OCI-LY3 (cell line): Measurements from ENCODE around the gene DOCK10.
A peak's percentile ranks its signal among the peaks of the same experiment; 100 is the strongest.

Experiments
- H2AFZ ChIP-seq: fragments of 200-600, 300-600 bp; shearing (Covaris generic); 2 replicates; pipeline ENCODE4 v1.6.0; 2014; ENCODE audit warnings: antibody characterized with exemption, low read depth, low read length
- H3K27ac ChIP-seq: fragments of 200-600, 300-600 bp; sonication (generic); 2 replicates; pipeline ENCODE4 v1.5.1; 2014; ENCODE audit warnings: mild to moderate bottlenecking, low read length, moderate library complexity, mixed read lengths
- H3K27me3 ChIP-seq: fragments of 200-600, 300-600 bp; sonication (generic); 2 replicates; pipeline ENCODE4 v1.6.1; 2014; ENCODE audit warnings: low read depth, low read length, mixed read lengths
- H3K36me3 ChIP-seq: fragments of 200-600, 300-600 bp; sonication (generic); replicated peaks from 2 replicates; pipeline ENCODE3; 2014; ENCODE audit warnings: low read depth, low read length, mixed read lengths
- H3K4me1 ChIP-seq: fragments of 300-600, 200-600 bp; sonication (generic); 2 replicates; pipeline ENCODE4 v1.6.1; 2014; ENCODE audit warnings: low read length, mixed read lengths
- H3K4me2 ChIP-seq: fragments of 200-600, 300-600 bp; sonication (generic); 2 replicates; pipeline ENCODE4 v1.6.1; 2014; ENCODE audit warnings: low read length, mixed read lengths
- H3K4me3 ChIP-seq: fragments of 300-600, 200-600 bp; sonication (generic); 2 replicates; pipeline ENCODE4 v1.5.1; 2014; ENCODE audit warnings: antibody characterized with exemption, mild to moderate bottlenecking, low read length, moderate library complexity
- H3K79me2 ChIP-seq: fragments of 300-600, 200-600 bp; shearing (Covaris generic); 2 replicates; pipeline ENCODE4 v1.6.1; 2014; ENCODE audit warnings: mild to moderate bottlenecking, low read length, mixed read lengths
- H3K9ac ChIP-seq: fragments of 300-600, 200-600 bp; shearing (Covaris generic); 2 replicates; pipeline ENCODE4 v1.6.0; 2014; ENCODE audit warnings: mild to moderate bottlenecking, low read length, moderate library complexity
- H3K9me3 ChIP-seq: fragments of 200-600, 300-600 bp; shearing (Covaris generic); 2 replicates; pipeline ENCODE4 v1.6.1; 2014; ENCODE audit warnings: low read length, mixed read lengths; ENCODE audit not compliant: insufficient read depth
- H4K20me1 ChIP-seq: fragments of 200-600, 300-600 bp; sonication (generic); 2 replicates; pipeline ENCODE4 v1.6.1; 2016; ENCODE audit warnings: low read length, mixed read lengths; ENCODE audit not compliant: insufficient read depth
- CTCF ChIP-seq: fragments of 200-600, 300-600 bp; sonication (generic); IDR thresholded peaks from 2 replicates; pipeline ENCODE4 v1.5.1; 2014; ENCODE audit warnings: antibody characterized with exemption, low read length, low read depth
- EZH2phosphoT487 ChIP-seq: fragments of 200-600 bp; shearing (Covaris generic); IDR thresholded peaks from 2 replicates; pipeline ENCODE4 v1.6.1; 2018; ENCODE audit warnings: antibody characterized with exemption, mixed run types, low read depth

The DOCK10 gene

GRCh38 chr2:225038231-225038523, 4.1 kb downstream of the DOCK10 start:
- H3K36me3 ChIP-seq: peaks cover 51% of the 10 kb centered on the region
- H3K27me3 ChIP-seq: peaks cover 3% of the 10 kb centered on the region
- peak overlapping the region; percentile 96 for H3K4me3 ChIP-seq
- TF ChIP-seq CTCF (no peak), EZH2phosphoT487 (no peak)
- H3K79me2 ChIP-seq: peaks cover 84% of the 10 kb centered on the region
- peak overlapping the region; percentile 21 for H3K27ac ChIP-seq
- H3K4me2 ChIP-seq: peak overlapping the region; percentile 94
- peak overlapping the region; percentile 92 for H3K9ac ChIP-seq
- no peaks in the 10 kb centered on the region for H3K9me3 ChIP-seq
- H4K20me1 ChIP-seq: peaks cover 3% of the 10 kb centered on the region; the same call in 1 of the 2 replicates
- no peak overlapping the region for H2AFZ ChIP-seq
- peaks cover 51% of the 10 kb centered on the region for H3K4me1 ChIP-seq

DNA sequence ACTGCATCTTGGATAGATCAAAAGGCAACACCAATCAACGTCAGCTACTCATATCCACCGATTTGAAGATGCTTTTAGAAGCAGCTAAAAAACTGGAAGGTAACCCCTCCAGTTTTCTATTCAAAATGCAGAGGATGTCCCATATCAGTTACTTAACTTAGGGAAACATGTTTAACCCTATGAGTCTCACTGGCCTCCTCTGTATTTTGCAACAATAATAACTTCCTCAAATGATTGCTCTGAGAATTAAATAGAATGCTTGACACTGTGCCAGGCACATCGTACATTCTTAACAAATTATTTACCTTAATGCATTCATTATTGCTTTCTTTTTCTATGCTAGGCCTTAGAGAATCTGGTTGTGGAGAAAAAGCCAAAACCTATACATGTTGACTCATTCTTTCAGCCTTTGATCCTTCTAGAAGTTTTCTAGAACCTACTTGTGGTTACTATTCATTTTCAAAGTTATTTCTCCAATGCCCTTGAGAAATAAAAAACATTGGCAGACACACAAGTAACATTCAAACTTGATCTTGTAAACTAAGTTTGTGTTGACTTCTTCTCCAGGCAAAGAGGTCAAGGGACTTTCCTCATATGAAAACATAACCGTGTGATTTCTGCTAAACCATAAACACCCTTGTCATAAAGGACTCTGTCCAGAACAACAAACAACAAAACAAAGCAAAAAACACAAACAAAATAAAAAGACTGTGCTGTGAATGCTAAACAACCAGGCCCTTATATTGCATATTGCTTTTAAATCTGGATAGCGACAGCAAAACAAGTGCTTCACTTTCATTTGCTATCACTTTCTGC, 4.6 kb downstream of the DOCK10 start:
- Histone ChIP-seq H3K4me1 (peaks cover 50% of the 10 kb centered on the region), H3K79me2 (peaks cover 89% of the 10 kb centered on the region), H3K27me3 (no peaks in the 10 kb centered on the region), H3K36me3 (peaks cover 51% of the 10 kb centered on the region), H3K4me2 (peak overlapping the region; percentile 94), H3K27ac (peak overlapping the region; percentile 21), H3K4me3 (peak overlapping the region; percentile 96), H2AFZ (no peak overlapping the region), H4K20me1 (peaks cover 3% of the 10 kb centered on the region; the same call in 1 of the 2 replicates), H3K9ac (peak overlapping the region; percentile 92), H3K9me3 (no peaks in the 10 kb centered on the region)
- no peak for TF ChIP-seq EZH2phosphoT487
- no peak for TF ChIP-seq CTCF

DNA sequence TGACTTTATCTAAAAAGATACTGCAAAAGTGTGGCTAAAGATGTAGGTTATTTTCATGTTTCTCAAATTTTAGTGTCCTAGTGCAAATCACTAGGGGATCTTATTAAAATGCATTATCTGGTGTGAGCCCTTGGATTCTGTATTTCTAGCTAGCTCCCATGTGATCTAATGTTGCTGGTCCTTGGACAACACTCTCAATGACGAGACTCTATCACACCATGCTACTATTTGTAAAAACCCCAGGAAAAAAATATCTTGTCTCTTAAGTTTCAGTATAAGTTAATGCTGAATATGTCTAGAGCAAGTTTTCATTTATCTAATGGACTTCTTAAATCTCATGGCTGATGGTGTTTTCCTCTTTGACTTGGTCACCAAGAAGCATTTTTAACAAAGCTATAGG, 5.8 kb downstream of the DOCK10 start:
- Histone ChIP-seq H4K20me1 (peaks cover 3% of the 10 kb centered on the region; the same call in 1 of the 2 replicates), H3K9me3 (no peaks in the 10 kb centered on the region), H3K9ac (no peak overlapping the region), H3K4me2 (no peak overlapping the region), H2AFZ (no peak overlapping the region), H3K27me3 (no peaks in the 10 kb centered on the region), H3K27ac (no peak overlapping the region), H3K4me3 (no peak overlapping the region), H3K79me2 (peaks cover 96% of the 10 kb centered on the region), H3K36me3 (peaks cover 51% of the 10 kb centered on the region), H3K4me1 (peaks cover 62% of the 10 kb centered on the region)
- no peak for TF ChIP-seq CTCF
- TF ChIP-seq EZH2phosphoT487: no peak

DNA sequence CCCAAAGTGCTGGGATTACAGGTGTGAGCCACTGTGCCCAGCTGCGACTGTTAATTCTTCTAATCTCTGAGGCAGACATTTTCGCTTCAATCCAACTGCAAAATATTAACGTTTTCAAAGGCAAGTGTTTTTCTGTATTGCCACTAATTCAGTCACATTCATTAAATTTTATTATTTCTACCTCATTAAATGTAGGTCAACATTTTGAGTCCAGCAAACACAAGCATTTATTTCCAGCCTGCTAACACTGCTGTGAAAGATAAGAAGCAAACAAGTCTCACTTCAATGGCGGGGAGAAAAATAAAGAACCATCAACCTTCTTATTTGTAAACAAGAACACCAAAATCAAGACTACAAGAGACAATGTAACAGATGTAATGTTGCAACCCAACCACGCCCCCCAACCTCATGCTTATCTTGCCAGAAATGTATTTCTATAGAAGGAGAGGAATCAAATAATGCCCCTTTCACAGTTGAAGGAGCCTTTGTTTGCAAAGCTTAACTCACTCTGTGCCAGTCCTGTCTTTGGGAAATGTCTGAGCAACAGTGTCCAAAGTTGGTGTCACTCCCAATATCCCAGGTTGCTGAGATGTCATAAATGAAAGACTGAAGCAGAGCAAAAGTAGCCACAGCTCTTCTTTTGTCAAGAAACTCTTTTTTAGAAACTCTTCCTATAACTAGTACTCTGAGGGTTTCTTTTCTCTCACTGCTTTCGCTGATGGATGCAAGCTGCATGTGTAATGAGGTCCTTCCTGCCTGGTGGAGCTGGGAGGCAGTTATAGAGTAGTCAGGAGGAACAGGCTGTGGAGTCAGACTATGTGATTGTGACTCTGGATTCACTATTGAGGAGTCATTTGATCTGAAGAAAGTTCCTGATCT, 8.6 kb downstream of the DOCK10 start:
- peaks cover 64% of the 10 kb centered on the region for H3K4me1 ChIP-seq
- peaks cover 46% of the 10 kb centered on the region for H3K36me3 ChIP-seq
- H3K79me2 ChIP-seq: peaks cover 92% of the 10 kb centered on the region
- no peak overlapping the region for H3K4me2 ChIP-seq
- H3K9ac ChIP-seq: no peak overlapping the region
- H3K27ac ChIP-seq: no peak overlapping the region
- H3K4me3 ChIP-seq: no peak overlapping the region
- no peak overlapping the region for H2AFZ ChIP-seq
- TF ChIP-seq EZH2phosphoT487 (no peak), CTCF (no peak)
- no peaks in the 10 kb centered on the region for H3K9me3 ChIP-seq
- H3K27me3 ChIP-seq: no peaks in the 10 kb centered on the region
- peaks cover 3% of the 10 kb centered on the region; the same call in 1 of the 2 replicates for H4K20me1 ChIP-seq
